Measurements from ENCODE around the gene WNK1.

GRCh38 chr12:805022-805632 lies 52.7 kb downstream of the WNK1 start:
- TF ChIP-seq CTCF (IDR thresholded peaks at IDR 0.05) (no peak), MAX (IDR thresholded peaks at IDR 0.05) (no peak)

Measured in A549 (cell line).